ENCODE measurements around the gene NTF3.
A peak's percentile ranks its signal among the peaks of the same experiment; 100 is the strongest.

Gene NTF3

DNA sequence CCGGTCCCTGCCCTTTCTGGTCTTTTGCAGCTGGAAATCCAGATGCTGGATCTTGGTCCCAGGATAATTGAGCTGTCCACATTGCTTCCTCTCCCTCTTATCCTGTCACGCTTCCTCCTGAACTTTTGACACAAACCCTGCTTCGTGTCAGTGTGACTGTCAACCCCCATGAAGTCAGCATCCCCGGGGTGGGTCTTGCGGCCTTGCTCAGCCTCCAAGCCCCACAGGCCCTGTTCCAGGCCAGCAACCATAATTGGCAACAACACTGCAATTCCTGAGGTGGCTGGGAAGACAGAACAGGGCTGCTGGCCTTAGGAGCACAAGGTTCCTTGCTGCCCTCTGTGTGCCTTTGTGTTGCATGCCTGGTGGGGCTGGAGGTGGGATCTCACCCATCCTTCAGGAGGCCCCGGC lies 74.9 kb downstream of the NTF3 start:
- H3K36me3 Mint-ChIP-seq = no peaks in the 10 kb centered on the region
- H3K4me3 Mint-ChIP-seq = no peak overlapping the region
- peaks cover 8% of the 10 kb centered on the region for H3K27me3 Mint-ChIP-seq
- no peak overlapping the region for H3K27ac Mint-ChIP-seq
- H3K9me3 Mint-ChIP-seq = no peaks in the 10 kb centered on the region
- H3K4me1 Mint-ChIP-seq = no peaks in the 10 kb centered on the region

DNA sequence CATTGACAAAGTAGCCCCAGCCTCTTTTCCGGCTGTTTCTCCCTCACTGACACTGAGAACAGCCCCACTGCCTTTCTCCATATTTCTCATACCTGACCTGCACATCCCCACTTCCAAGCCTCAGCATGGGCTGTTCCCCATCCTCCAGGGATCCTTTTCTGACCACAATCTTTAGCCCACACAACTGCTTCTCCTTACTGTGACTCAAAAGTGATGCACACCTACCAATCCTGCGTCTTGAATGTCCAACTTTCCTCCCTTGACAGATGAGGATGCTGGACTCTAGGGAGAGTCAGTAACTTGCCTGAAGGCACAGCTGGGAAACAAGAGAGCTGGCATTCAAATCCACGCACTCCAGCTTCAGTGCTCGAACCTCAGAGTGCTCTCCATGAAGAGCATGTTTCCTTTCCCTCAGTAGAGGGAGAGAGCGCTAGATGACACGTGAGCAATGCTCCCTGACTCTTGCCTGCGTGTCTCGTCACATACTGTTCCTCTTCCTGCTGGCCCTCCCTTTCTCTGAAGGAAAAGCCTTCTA lies 75.6 kb downstream of the NTF3 start:
- Mint-ChIP-seq H3K27me3 (peaks cover 8% of the 10 kb centered on the region), H3K27ac (peak overlapping the region; percentile 8), H3K4me3 (no peak overlapping the region), H3K4me1 (no peaks in the 10 kb centered on the region), H3K36me3 (no peaks in the 10 kb centered on the region), H3K9me3 (no peaks in the 10 kb centered on the region)

DNA sequence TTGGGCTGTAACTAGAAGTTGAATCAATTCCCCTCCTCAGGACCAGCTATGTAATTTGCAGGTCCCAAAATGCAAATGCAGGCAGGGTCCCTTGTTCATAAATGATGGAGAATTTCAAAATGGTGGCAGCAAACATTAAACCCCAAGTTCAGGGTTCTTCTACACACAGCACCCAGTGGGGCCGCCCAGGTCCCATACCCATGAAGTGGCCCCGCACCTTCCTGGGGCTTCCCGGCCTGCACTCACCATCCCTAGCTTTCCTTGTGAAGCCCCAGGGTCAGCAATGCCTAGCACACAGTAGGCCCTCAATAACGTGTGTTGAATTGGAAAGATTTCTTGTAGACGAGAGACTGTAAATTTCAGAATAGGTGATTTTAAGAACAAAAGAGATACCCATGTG lies 76.0 kb downstream of the NTF3 start:
- Mint-ChIP-seq H3K36me3 (no peaks in the 10 kb centered on the region), H3K27ac (no peak overlapping the region), H3K4me3 (no peak overlapping the region), H3K4me1 (no peaks in the 10 kb centered on the region), H3K9me3 (no peaks in the 10 kb centered on the region), H3K27me3 (peaks cover 8% of the 10 kb centered on the region)

DNA sequence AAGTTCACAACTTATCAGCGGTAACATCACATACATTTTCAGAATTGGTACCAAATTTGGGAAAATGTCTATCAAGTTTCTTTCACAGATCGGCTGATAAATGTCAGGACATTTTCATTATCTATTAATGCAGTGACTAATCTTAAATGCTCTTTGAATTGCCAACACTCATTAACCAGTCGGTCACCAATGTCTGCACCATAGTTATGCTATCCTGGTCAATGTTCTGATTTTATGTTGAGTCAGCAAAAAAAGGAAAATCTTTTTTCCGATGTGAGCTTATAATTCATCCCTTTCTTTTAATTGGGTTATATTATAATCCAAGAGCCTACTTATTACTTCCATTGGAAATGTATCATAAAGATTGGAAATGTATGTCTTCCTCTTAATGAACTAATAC lies 77.2 kb downstream of the NTF3 start:
- Mint-ChIP-seq H3K27ac (no peak overlapping the region), H3K36me3 (no peaks in the 10 kb centered on the region)

DNA sequence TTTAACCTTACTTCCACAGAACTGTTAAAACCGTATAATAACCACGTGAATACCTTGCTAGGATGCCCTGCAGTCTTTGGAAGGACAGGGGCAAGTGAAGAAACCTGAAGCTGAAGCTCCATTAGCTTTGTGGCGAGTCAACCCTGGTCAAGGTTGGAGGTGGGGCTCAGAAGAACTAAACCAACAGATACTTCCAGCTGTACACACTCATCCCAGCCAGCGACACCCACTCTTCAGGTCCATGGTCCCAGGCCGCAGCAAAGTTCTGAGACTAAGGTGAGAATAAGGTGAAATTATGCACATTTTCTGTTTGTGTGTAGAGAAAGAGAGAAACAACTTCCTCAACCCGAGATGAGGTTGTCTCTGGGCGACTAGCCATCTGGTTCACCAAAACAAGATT lies 77.6 kb downstream of the NTF3 start:
- Mint-ChIP-seq H3K9me3 (no peaks in the 10 kb centered on the region), H3K27ac (no peak overlapping the region), H3K36me3 (no peaks in the 10 kb centered on the region), H3K4me1 (no peaks in the 10 kb centered on the region), H3K4me3 (no peak overlapping the region), H3K27me3 (peaks cover 8% of the 10 kb centered on the region)

More for the DNA sequence above, 77.2 kb downstream of the NTF3 start:
- Mint-ChIP-seq H3K4me3 (no peak overlapping the region), H3K27me3 (peaks cover 8% of the 10 kb centered on the region), H3K4me1 (no peaks in the 10 kb centered on the region), H3K9me3 (no peaks in the 10 kb centered on the region)

DNA sequence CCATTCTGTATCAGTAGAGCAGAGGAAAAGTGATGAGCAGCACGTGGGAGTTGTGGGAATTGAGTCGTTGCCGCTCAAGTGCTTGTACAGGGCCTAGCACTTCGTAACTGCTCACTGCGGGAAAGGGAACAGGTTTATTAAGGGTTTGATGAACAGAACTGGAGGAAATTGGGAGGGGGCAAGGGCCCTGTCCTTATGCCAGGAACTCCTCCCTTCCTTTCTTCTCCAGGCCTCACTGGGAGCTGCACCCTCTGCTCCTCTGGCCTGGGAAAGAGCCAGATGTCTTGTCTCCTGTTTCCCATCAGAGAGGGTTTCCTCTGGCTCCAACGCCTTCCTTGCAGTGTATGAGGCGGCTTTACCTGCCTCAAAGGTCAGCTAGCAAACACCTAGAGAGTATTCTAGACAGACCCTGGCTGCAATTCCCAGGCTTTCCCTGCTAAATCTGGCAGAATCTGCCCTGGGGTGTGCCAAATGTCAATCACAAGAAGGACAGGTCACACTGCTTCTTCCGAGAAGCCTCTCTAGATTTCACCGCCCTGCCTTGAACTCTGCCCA lies 78.4 kb downstream of the NTF3 start:
- no peak overlapping the region for H3K4me3 Mint-ChIP-seq

DNA sequence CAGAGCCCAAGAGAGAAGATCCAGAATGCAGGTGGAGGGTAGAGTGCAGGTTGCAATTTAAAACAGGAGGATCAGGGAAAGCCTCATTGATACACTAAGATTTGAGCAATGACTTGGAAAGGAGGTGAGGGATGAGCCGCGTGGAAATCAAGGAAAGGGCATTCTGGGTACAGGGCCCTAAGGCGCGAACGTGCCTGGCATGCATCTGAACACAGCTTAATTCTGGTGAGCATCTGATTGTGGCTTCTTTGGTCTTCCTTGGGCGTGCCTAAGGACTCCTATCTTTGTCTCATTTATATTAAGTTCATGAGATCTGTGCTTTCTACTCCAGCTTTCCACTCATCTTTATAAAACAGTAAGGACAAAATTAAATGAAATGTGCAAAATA lies 79.3 kb downstream of the NTF3 start:
- H3K36me3 Mint-ChIP-seq = no peaks in the 10 kb centered on the region
- H3K9me3 Mint-ChIP-seq = no peaks in the 10 kb centered on the region
- peaks cover 3% of the 10 kb centered on the region for H3K27me3 Mint-ChIP-seq
- H3K4me3 Mint-ChIP-seq = no peak overlapping the region
- no peaks in the 10 kb centered on the region for H3K4me1 Mint-ChIP-seq
- no peak overlapping the region for H3K27ac Mint-ChIP-seq

More for the DNA sequence above, 78.4 kb downstream of the NTF3 start:
- Mint-ChIP-seq H3K27ac (no peak overlapping the region), H3K4me1 (no peaks in the 10 kb centered on the region), H3K27me3 (peaks cover 8% of the 10 kb centered on the region), H3K9me3 (no peaks in the 10 kb centered on the region), H3K36me3 (no peaks in the 10 kb centered on the region)

DNA sequence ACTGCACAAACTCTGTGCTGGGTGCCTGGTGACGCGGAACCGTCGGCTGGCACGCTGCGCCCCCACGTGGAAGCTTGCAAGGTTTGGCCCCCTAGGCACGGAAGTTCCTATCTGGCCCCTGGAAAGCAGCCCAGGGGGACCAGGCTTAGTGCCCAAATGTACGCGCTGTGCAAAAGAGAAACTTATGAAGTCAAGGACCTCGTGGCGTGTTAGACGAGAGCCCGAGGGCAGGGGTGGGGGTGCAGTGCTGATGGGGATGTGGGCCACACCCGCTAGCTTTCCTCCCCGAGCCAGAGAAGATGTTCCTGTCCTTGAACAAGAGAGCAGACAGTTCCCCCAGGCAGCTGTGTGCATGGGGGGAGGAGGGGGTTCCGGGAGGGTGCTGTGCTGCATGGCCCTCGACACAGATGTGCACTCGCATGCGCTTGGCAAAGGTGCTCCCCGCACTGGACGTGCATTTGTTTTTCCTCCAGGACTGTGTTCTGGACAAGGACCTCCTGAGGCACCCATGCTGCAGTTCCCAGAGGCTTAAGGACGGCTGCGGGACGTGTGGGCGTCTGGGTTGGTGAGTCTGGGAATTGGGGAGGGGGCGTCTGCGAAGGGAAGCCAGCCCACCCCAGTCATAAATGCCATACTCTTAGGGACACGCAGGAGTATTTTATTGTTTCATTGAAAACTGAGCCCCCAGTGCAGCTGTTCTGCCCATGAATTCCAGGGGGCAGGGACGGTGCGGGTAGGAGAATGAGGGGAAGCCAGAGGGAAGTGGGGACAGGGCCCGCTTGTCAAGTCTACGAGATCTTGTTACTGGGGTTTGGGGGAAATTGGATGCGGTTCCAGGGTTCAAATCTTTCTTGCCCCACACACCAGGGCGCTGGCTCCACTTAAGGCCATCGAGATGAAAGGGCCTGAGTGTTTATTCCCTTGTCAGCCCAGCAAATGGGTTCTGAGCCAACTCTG lies 80.0 kb downstream of the NTF3 start:
- H3K27ac Mint-ChIP-seq = no peak overlapping the region
- no peak overlapping the region for H3K4me3 Mint-ChIP-seq
- no peaks in the 10 kb centered on the region for H3K36me3 Mint-ChIP-seq
- H3K4me1 Mint-ChIP-seq = no peaks in the 10 kb centered on the region
- peaks cover 1% of the 10 kb centered on the region for H3K27me3 Mint-ChIP-seq
- no peaks in the 10 kb centered on the region for H3K9me3 Mint-ChIP-seq

DNA sequence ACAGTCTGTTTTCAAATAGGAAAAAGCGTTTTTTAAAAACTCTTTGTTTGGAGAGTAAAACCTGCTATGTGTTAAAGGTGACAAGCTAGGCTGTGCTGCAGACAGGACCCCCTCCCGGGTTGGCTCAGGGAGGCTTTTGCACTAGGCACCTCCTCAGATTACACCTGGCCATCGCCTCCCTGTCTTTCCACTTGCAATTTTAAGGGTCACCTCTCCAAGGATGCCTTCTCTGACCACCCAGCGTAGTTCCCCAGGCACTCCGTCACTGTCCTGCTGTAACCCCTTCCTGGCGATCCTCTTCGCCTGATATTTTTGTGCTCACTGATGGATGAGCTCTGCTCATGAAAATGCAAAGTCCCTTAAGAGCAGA lies 80.7 kb downstream of the NTF3 start:
- no peak overlapping the region for H3K27ac Mint-ChIP-seq
- peaks cover 1% of the 10 kb centered on the region for H3K27me3 Mint-ChIP-seq
- H3K4me1 Mint-ChIP-seq = no peaks in the 10 kb centered on the region
- H3K9me3 Mint-ChIP-seq = no peaks in the 10 kb centered on the region
- no peaks in the 10 kb centered on the region for H3K36me3 Mint-ChIP-seq
- no peak overlapping the region for H3K4me3 Mint-ChIP-seq

DNA sequence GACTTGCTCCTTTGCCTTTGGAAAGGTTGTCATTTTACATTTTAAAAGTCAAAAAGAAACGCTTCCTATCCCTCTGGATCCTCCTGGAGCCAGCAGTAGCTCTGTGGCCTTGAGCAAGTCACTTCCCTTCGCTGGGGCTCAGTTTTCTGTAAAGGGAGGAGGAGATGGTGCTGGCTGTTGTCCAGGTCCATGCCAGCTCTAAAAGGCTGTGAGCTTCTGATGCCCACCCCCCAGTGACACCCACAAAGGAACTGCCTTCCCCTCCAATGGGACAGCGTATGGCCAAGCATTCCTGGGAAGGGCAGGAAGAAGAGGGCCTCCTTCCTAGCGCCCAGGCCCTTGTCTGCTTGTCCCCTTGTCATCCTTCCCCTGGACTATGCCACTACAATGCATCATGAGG lies 81.5 kb downstream of the NTF3 start:
- H3K9me3 Mint-ChIP-seq = no peaks in the 10 kb centered on the region
- no peaks in the 10 kb centered on the region for H3K4me1 Mint-ChIP-seq
- peaks cover 1% of the 10 kb centered on the region for H3K27me3 Mint-ChIP-seq
- no peaks in the 10 kb centered on the region for H3K36me3 Mint-ChIP-seq
- H3K4me3 Mint-ChIP-seq = no peak overlapping the region
- no peak overlapping the region for H3K27ac Mint-ChIP-seq

DNA sequence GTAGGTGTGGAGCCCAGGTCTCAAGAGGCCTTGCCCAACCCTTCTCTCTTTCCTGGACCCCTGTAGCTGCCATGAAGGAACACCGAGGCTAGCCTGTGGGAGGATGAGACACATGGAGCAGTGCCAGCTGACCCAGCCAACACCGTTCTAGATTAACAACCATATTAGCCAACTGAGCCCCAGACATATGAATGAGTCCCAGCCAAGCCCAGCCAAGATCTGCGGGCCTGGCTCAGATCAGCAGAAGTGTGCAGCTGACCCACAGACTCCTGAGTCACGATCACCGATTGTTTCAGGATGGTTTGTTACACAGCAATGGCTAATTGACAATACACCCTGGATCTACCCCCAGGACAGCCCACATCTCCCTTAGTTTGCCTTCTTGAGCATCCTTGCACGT lies 82.1 kb downstream of the NTF3 start:
- Mint-ChIP-seq H3K27ac (no peak overlapping the region), H3K4me3 (no peak overlapping the region), H3K27me3 (peaks cover 1% of the 10 kb centered on the region), H3K4me1 (no peaks in the 10 kb centered on the region), H3K9me3 (no peaks in the 10 kb centered on the region), H3K36me3 (no peaks in the 10 kb centered on the region)

DNA sequence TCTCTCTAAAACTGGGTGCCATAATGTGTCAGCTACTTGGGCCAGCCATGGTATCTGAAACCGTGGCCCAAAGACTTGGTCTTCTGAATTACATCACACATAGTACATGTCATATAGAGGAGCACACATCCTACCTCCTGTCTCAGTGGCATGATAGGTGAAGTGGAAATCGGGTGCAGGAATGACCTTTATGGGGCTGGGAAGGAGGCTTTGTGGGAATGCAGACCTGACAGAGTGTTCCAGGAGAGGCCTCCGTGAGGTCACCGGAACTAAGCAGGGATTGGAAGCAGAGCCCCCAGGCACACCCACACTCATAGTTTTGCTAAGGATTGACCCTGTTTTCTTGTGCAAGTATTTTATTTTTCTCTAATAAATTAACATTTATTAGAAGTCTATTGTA lies 82.6 kb downstream of the NTF3 start:
- Mint-ChIP-seq H3K36me3 (no peaks in the 10 kb centered on the region), H3K9me3 (no peaks in the 10 kb centered on the region), H3K4me1 (no peaks in the 10 kb centered on the region), H3K27me3 (peaks cover 1% of the 10 kb centered on the region), H3K4me3 (no peak overlapping the region), H3K27ac (no peak overlapping the region)

DNA sequence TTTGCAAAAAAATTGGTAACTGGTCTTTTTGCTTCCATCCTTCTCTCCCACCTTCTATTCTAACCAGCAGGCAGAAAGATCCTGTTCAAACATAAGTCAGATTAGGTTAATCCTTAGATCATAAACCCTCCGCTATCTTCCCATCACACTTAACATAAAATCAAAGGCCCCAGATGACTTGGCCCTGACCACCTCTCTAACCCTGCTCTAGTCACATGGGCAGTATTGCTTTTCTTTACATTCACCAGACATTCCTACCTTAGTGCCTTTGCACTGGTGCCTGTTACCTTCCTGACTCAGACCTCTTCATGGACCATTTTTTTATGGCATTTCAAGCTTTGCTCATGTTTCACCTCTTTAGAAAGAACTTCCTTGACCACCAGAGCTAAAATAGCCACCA lies 83.5 kb downstream of the NTF3 start:
- no peaks in the 10 kb centered on the region for H3K9me3 Mint-ChIP-seq
- H3K27ac Mint-ChIP-seq = no peak overlapping the region
- H3K4me1 Mint-ChIP-seq = no peaks in the 10 kb centered on the region
- peaks cover 1% of the 10 kb centered on the region for H3K27me3 Mint-ChIP-seq
- no peak overlapping the region for H3K4me3 Mint-ChIP-seq
- H3K36me3 Mint-ChIP-seq = no peaks in the 10 kb centered on the region

DNA sequence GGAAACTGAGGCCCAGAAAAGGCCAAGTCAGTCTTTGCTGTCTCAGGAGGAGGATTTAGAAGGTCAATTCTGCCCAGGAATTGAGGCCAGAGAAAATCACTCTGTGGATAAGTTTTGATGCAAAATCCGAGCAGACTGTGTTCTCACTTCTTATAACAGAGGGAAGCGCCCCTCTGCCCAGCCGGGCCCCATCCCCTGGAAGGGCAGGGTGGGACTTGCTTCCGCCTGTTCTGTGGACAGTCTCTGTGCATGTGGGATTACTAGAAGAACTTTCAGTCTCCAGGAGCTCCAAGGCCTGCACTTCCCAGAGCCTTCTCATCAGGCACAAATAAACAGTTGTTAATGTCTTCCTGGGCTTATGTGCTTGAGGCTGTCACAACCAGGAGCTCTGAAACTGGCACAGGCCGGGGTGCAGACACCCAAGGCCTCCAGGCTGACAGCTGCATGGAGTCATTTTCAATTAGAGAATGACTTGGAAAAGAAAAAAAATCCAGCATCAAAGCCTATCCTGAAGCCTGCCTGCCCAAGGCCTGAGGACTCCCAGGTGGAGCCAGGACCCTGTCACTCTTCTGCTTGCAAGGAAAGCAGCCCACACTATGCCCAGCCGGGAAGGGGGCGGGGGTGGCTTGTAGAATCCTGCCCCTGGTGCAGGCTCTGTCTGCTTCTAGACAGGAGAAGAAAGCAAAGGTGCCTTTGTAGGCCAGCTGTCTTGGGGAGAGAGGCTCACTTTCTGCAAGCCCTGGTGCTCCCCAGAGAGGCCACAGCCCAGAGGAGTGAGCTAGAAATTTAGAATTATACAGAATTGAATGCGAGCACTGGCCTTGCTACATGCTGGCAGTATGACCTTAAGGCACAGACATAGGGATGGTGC lies 84.7 kb downstream of the NTF3 start:
- Mint-ChIP-seq H3K4me1 (no peaks in the 10 kb centered on the region), H3K27ac (no peak overlapping the region), H3K27me3 (peaks cover 1% of the 10 kb centered on the region), H3K4me3 (no peak overlapping the region), H3K9me3 (no peaks in the 10 kb centered on the region), H3K36me3 (no peaks in the 10 kb centered on the region)

DNA sequence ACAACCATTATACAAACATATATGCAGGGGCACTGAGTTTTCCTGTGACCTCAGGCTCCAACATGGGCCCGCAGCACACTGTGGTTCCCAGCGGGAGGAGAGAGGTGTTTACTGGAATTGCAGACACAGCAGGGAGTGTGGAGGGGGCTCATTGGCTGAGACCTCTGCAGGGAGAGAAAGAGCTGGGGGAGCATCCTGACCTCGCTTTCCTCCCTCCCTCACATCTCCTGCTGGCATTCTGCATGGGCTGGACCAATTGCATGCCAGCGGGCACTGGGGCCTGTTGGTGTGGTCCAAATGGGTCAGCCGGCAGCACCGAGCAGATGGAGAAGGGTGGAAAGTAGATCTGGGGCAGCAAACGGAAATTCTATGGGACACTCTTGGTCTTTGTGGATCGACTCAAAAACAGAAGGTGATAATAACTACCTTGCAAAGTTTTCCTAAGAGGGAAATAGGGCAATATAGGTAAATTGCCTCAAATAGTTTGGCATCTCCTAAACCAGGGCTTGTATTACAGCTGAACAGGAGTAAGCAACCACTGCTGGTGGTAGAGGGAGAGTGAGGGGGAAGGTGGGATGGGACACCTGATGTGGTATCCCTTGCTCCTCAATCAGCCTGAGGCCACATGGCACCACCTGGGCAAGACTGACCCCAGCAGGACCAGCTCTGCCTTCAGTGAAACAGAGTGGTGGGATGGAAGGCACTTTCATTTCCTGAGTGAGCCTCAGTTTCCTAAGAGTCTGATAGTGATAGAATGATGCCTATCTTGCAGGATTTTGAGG lies 86.9 kb downstream of the NTF3 start:
- H3K4me3 Mint-ChIP-seq = no peak overlapping the region
- H3K36me3 Mint-ChIP-seq = no peaks in the 10 kb centered on the region
- H3K27me3 Mint-ChIP-seq = no peaks in the 10 kb centered on the region
- no peak overlapping the region for H3K27ac Mint-ChIP-seq
- H3K9me3 Mint-ChIP-seq = no peaks in the 10 kb centered on the region
- no peaks in the 10 kb centered on the region for H3K4me1 Mint-ChIP-seq

Data from activated naive CD4-positive, alpha-beta T cell treated with anti-CD3 and anti-CD28 coated beads, Interleukin-2, amount 50 U/mL, for 24 hours (primary cell).